GM19240 (cell line): ENCODE measurements around the gene THSD4.
"Not testable (repeated sequence)": the region's sequence is repeated elsewhere in the genome, so short reads cannot be mapped to it uniquely, and the experiment has no call there.

ENCODE experiments used
- DNase-seq: peaks from one replicate; pipeline ENCODE4 v3.0.0; 2011; ENCODE audit warnings: low spot score; ENCODE audit not compliant: insufficient read length

THSD4 gene

DNA sequence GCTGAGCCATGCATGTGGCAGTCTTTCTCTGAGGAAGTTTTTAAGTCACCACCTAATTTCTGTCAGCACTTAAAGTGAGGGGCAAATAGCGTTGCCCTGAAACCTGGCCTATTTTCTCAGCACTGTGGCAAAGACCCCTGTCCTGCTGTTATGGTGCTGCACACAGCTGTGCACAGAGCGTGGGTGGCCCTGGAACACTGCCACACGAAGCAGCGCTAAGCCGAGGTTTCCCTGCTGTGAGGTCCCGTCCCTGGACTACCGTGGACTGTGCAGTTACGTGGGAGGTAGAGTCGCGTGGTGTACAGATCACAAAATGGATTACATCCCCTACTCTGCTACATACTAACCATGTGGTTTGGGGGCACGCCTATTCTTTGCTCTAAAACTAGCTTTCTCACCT is 593.5 kb downstream of the THSD4 start:
- DNase-seq: no peak

DNA sequence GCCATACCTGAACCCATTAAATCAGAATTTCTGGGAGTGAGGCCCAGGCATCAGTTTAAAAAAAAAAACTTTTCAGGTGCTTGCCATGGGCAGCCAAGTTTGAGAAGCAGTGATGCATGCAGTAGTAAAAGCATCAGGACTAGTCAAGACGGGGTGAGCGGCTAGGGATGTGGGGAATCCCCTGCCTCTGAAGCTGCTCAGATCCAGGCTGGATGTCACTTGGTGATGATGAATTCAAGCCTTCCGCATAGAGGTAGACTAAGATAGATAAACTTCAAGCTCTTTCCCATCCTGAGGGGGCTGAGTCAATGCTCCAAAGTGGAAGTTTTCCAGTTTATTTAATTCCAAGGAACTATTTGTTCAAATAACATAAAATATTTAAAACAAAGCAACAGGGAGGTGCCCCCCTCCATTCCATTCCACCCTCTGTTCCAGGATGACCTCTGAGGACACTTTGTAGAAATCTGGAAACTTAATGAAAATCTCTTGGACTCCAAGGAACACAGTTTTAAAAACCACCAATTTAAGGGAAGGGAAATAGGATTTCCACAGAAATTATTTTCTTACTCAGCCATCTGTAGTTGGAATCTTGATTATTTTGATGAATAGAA is 594.6 kb downstream of the THSD4 start:
- DNase-seq: no peak

DNA sequence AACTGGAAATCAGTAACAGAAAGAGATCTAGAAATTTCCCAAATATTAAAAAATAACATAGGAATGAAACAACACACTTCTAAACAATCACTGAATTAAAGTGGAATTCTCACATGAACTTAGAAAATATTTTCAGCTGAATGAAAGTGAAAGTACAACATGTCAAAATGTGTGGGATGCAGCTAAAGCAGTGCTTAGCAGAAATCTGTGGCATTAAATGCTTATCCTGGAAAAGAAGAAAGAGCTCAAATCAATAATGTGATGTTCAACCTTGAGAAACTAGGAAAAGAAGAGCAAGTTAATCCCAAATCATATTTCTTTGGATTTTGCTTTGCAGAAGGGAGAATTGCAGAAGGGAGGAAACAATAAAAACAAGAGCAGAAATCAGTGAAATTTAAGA is 596.9 kb downstream of the THSD4 start:
- no peak for DNase-seq

DNA sequence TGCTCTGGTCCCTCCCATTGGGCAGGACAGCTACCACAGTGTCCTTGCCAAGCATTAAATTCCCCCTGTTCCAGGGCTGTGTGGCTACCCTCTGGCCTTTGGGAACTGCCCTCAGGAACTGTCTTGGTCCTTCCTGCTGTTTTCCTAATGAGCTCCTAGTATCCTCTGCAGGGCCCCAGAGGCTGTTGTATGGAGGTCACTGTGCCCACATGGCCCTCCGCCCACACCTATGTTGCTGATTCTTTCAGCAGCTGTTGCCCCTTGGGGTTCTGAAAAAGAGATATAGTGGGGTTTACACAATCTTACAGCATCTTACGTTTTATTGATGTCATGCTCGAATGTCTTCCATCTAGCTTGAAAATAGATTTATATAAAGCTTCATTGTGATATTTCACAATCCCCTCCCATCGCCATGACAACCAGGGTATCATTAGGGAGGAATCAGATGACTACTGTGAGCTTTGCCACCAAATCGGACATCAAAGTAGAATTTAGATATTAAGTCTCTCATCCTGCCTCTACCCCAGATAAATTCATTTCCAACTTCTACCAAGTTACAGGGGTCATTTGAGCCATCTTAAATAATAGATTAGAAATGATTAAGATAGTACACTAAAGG is 598.0 kb downstream of the THSD4 start:
- DNase-seq: no peak

DNA sequence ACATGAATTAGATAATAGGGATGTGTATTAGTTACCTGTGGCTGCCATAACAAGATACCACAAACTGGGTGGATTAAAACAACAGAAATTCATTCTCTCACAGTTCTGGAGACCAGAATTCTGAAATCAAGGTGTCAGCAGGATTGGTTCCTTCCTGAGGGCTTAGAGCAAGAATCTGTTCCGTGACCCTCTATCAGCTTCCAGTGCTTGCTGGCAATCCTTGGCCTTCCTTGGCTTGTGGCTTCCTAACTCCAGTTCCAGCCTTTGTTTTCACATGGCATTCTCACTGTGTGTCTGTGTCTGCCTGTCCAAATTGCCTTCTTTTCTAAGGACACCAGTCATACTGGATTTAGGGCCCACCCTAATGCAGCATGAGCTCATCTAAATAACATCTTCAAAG is 600.6 kb downstream of the THSD4 start:
- DNase-seq: no peak

DNA sequence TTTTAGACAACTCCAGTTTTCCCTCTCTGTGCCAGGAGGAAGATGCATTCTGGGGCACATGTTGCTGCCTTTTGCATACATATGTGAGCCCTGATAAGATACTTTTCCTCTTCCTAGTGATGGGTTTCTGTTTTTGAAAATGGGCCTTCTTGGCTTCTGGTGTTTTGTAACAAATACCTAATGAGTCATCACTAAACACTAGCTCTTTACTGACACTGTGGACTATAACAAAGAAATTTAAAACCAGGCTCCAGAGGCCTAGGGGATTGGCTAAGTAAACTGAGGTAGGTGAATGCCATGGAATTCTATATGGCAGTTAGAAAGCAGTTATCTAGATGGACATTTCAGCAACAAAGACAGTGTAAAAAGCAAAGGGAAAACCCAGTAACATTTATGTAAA is 601.7 kb downstream of the THSD4 start:
- DNase-seq: no peak

DNA sequence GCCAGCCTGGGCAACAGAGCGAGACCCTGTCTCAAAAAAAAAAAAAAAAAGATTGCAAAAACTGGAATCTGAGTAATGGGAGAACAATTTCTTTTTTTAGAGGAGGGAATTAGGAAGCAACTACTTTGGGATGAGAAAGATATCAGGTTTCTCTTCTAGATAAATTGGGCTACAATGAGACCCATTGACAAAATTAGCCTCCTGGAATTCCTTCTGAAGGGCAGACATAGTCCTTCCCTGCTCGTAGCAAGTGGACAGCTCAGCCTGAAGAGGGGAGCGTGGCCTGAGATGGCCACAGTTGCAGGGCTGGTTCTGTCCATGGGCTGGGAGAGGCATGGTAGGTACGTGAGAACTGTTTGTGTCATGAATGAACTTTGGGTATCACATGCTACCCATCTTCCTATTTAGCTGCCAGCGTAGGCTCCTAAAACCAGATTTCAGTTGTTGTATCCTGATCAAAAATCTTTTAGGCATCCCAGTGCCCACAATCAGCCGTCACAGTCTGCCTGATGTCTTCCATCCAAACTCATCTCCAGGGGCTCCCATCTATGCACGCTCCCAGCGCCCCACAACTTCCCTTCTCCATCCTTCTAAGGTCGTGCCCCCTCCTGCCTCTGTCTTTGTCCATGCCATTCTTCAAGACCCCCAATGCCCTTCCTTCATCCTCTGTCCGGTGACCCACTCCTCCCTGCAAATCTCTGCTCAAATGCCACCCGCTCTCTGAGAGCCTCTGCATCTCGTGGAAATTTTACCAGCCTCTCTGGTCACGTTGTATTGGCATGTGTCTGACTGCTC is 603.0 kb downstream of the THSD4 start:
- DNase-seq: no peak

DNA sequence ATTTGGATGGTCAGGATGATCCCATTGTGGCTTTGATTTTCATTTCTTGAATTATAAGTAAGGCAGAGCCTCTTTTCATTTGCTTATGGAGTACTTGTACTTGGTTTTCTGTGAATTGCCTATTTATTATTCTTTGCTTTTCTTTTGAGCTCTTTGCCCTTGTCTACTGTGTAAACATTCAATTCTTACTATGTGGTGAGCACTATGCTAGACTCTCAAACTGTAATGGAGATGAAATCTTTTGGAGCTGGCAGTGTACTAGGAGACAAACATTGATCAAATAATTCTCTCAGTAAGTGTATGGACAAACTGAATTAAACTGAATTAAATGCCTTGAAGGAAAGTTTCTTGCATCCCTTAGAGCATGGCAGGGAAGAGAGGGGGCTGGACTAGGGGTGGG is 608.1 kb downstream of the THSD4 start:
- no peak for DNase-seq

DNA sequence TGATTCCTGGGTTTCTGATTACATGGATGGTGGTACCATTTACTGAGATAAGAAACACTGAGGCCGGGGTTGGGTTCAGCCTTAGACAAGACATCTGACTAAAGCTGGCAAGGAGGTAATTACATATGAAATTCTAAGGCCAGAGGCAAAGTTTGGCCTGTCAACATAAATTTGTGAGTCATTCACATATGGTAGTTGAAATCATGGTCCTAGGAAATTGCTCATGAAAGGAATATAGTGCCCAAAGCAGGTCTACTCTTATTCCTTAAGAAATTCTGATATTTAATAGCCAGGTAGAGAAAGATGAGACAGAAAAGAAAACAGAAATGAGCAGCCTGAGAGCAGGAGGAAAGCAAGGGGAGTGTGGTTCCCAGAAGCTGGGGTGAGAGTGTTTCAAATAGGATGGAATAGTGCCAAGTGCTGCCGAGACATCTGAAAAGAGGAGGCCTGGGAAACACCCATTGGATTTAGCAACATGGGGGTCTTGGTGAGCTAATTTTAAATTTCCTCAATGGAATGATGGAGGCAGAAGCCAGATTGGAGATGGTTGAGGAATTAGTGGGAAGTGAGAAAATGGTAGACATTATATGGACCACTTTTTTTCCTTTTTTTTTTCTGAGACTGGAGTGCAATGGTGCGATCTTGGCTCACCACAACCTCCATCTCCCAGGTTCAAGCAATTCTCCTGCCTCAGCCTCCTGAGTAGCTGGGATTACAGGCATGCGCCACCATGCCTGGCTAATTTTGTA is 610.1 kb downstream of the THSD4 start:
- DNase-seq: not testable (repeated sequence)

DNA sequence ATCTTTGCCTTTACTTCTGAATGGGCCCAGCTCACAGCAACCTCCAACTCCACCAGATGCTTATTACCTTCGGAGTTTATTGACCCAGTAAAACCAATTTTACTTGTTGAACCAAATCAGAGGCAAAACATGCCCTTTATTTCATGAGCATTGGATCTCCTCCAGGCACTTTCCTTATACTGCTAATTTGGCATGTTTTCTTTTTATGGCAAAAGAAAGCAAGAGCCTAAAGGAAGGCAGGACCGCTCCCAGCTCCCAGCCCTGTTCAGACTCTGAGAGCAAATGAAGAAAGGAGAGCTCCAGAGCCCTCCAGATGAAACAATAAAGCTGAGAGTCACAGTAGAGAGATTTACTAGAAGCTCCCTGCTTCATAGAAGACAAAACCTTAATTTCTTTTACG is 613.6 kb downstream of the THSD4 start:
- no peak for DNase-seq

DNA sequence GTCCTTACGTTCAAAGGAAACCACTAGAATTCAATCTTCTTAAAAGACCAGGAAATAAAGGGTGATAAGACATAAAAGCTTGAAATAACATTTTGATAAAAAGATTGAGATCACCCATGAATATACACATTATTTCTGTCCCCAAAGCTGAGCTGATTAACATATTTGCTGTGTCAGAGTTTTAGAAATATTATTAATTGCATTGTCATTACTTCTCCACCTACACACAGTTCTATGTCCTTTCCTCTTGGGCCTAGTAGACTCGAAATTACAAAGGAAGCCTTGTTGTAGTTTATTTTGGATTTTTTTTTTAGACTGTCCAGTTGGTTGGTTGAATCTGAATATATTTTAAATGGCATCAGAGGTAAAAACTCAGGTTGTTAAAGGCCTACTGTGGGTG is 614.0 kb downstream of the THSD4 start:
- DNase-seq: no peak

DNA sequence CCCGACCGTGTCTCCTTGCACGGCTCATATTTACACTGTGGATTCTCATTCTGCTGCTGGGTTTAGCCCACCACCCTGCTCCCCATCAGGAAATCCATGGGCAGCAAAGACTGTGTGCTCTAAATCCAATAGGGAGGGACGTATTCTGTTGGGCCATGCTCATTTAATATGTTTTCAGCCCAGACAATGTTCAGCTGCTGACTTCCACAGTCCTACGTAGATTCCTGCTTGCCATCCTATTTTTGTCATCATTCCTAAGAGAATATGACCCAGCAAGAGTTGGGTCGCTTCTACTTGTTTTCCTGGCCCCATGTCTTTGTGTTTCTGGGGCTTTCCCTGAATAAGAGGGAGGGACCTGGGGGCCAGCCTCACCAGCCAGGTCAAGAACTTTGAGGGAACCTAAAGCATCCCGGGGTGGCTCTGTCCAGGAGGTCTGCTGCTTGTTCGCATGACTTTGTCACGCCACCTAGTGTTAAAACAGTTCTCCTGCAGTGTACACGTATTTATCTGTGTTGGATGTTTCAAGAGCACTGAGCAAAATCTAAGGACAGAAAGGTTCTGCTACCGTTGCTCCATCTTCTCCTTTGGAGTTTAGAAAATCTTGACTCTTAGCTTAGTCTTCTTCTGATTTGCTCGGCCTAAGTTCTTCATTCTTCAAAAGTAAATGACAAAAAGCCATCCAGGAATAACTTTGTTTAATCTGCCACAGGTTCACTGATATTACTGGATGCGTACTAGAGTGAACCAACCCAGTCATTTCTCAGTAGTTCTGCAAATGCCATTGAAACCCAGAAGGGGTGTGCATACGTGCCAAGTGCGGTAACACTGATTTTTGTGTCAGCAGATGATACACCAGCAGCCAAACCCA is 615.2 kb downstream of the THSD4 start:
- DNase-seq: peak; percentile 68

DNA sequence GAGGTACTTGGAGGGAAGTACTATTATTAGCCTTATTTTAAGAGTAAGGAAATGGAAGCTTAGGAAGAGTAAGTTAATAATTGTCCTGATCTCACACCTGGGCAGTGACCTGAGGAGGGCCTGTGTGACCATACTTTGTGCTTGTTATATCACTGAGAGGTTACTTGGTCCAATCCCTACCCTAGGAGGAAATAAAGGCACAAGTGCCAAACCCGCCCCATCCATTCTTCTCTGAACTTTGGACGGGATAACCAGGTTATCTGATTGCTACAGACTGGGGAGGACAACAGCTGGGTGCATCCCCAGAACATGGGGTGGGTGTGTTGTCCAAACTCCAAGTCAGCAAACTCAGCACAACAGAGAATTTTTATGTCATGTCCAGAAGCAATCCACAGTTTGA is 617.4 kb downstream of the THSD4 start:
- no peak for DNase-seq

DNA sequence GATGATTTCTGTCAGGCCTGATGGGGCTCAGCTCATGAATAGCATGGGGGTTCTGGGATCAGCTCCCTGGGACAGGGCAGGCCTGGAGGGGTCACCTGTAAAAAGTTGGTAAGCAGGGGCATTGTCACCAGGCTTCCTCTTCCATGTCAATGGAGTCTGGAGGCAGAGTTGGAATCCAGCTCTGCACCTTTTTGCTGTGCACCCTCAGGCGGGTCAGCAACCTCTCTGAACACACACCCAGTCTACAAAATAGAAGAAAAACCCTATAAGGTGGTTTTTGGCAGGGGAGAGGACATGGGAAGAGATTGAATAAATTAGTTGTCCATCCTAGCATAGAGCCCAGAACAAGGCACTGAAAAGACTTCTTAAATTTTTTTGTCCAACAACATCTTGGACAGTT is 617.9 kb downstream of the THSD4 start:
- DNase-seq: no peak

DNA sequence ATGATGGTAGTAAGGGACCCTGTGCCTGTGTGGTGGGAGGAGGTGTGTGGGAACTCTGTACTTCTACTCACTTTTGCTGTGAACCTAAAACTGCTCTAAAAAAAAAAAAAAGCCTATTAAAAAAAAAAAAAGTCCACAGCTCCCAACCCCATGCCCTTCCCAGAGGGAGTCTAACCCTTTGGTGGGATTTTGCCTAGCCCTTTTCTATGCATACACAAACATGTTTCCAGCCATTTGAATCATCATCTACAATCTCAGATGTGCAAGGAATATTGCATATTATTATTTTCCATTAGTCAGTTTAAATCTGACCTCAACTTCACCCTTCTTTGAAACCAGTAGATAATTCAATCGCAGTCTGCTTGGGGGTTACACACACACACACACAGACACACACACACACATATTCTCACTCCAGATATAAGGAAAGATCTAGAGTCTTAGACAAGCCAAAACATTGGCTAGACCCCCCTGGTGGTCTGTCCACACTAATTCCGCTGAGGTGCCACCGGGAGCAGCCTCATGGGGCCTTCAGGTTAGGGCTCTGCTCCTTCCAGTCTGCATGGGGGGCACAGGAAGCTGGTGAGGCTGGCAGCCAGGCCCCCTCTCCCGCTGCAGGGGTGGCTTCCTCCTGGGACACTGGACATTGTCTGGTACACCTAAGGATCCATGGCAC is 619.6 kb downstream of the THSD4 start:
- no peak for DNase-seq

DNA sequence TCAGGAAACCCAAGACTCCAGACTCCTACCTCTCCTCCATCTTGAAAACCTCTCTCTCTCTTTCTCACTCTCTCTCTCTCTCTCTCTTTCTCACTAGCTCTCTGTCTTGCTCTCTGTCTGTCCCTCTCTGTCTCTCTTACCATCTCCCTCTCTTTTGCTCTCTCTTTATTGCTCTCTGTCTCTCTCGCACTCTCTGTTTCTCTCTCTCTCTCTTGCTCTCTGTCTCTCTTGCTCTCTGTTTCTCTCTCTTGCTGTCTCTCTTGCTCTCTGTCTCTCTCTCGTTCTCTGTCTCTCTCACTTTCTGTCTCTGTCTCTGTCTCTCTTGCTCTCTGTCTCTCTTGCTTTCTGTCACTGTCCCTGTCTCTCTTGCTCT is 620.1 kb downstream of the THSD4 start:
- DNase-seq: no peak

DNA sequence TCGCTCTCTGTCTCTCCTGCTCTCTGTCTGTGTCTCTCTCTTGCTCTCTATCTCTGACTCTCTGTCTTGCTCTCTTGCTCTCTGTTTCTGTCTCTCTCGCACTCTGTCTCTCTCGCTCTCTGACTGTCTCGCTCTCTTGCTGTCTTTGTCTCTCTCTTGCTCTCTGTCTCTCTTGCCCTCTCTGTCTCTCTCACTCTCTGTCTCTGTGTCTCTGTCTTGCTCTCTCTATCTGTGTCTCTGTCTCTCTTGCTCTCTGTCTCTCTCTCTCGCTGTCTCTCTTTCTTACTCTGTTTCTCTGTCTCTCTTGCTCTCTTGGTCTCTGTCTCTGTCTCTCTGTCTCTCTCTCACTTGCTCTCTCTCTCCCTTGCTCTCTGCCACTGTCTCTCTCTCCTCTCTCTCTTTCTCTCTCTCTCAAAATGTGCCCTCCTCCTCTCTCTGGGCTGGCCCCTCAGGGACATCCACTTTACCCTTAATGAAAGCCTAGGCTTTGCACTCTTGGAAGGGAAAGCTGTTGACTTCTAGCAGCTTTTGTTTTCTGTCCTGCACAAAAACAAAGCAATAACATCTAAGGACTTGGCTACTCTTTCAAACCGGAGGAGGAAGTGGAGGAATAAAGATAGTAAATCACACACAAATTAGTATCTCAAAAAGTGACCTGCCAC is 621.1 kb downstream of the THSD4 start:
- no peak for DNase-seq

DNA sequence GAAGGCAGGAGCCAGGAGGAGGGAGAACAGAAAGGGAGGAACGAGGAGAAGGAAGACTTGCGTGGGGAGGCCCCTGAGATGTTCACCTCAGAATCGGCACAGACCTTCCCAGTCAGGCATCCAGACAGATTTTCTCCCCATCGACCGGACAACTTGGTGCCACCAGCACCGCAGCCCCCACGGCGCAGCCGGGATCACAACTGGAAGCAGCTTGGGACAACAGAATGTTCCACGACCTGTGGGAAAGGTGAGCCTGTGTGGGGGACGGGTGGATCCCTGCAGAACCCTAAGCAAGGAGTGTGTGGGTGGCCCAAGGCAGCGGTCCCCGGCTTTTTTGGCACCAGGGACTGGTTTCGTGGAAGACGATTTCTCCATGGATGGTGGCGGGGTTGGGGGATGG is 622.5 kb downstream of the THSD4 start:
- no peak for DNase-seq

DNA sequence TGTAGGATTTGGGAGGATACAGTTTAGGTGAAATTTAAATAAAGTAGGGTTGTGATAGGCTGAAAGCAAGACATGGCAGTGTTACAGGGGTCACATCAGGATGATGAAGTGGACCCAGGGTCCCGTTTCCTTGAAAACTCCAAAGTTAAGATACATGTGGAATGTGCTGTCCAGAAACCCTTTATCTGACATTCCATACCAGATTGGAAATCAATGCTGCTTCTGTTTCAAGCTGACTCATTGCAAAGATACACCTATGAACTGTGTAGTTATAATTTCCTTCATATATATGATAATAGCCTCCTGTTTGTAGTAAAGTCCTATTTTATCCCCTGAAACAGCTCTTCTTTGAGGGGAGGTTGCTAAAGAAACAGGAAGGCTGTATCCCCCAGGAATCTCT is 624.1 kb downstream of the THSD4 start:
- DNase-seq: no peak

DNA sequence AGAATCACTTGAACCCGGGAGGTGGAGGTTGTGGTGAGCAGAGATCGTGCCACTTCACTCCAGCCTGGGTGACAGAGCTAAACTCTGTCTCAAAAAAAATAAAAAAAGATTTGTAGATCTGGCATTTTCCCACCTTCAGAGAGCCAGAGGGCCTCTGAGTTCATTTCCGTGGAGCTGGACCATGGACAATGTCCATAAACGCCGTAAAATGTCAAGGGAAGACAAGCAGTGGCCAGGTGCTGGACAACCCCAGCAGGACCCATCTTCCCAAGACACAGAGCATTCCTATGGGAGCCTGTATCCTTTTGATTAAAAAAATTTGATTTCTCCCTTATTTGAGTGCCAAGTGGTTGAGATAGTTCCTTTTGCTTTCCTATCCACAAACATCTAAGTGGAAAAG is 627.7 kb downstream of the THSD4 start:
- DNase-seq: no peak
